ENCODE data around the gene KCNJ11. TPM values are rescaled to one million over a fixed set of nuclear protein-coding genes. Genes with fewer than 3 reads are reported as not detected.

Gene KCNJ11
- total and polyA plus RNA-seq, 5 experiments from 2014 or later, result 0.26 to 0.52 TPM; not detected in 3

GRCh38 chr11:17415523-17416104 lies 27.2 kb upstream of the KCNJ11 start:
- DNase-seq (no peak), ATAC-seq (no peak)
- Mint-ChIP-seq H3K36me3 (no peaks in the 10 kb centered on the region), H3K9me3 (no peaks in the 10 kb centered on the region), H3K27me3 (peaks cover 23 to 46% (median 37%) of the 10 kb centered on the region in 5 donors), H3K27ac (no peak overlapping the region), H3K4me3 (no peak overlapping the region), H3K4me1 (peaks cover 0 to 6% (median 5%) of the 10 kb centered on the region in 4 donors)
- POLR2A ChIA-PET, result no interaction called here

- POLR2A ChIA-PET, result interaction anchor here (0.6 kb wide), 1 partner anchor 26 kb away, joined by 4 read pairs; no protein-coding TSS in a partner anchor
- Mint-ChIP-seq H3K4me3 (no peak overlapping the region), H3K27me3 (peaks cover 23 to 44% (median 36%) of the 10 kb centered on the region in 5 donors), H3K36me3 (no peaks in the 10 kb centered on the region), H3K27ac (no peak overlapping the region), H3K4me1 (peaks cover 0 to 6% (median 5%) of the 10 kb centered on the region in 4 donors), H3K9me3 (no peaks in the 10 kb centered on the region)
- ATAC-seq (no peak), DNase-seq (no peak)
These were observed 26.5 kb upstream of the KCNJ11 start for GRCh38 chr11:17414992-17415391.

GRCh38 chr11:17414317-17414737 lies 25.9 kb upstream of the KCNJ11 start:
- peaks cover 0 to 6% (median 5%) of the 10 kb centered on the region in 4 donors for H3K4me1 Mint-ChIP-seq
- H3K36me3 Mint-ChIP-seq, result no peaks in the 10 kb centered on the region
- DNase-seq (no peak), ATAC-seq (no peak)
- no peaks in the 10 kb centered on the region for H3K9me3 Mint-ChIP-seq
- peaks cover 18 to 37% (median 30%) of the 10 kb centered on the region in 5 donors for H3K27me3 Mint-ChIP-seq
- POLR2A ChIA-PET, result no interaction called here
- no peak overlapping the region for H3K27ac Mint-ChIP-seq
- H3K4me3 Mint-ChIP-seq, result peak overlapping the region in 1 of 10 donors; percentile 16

DNA sequence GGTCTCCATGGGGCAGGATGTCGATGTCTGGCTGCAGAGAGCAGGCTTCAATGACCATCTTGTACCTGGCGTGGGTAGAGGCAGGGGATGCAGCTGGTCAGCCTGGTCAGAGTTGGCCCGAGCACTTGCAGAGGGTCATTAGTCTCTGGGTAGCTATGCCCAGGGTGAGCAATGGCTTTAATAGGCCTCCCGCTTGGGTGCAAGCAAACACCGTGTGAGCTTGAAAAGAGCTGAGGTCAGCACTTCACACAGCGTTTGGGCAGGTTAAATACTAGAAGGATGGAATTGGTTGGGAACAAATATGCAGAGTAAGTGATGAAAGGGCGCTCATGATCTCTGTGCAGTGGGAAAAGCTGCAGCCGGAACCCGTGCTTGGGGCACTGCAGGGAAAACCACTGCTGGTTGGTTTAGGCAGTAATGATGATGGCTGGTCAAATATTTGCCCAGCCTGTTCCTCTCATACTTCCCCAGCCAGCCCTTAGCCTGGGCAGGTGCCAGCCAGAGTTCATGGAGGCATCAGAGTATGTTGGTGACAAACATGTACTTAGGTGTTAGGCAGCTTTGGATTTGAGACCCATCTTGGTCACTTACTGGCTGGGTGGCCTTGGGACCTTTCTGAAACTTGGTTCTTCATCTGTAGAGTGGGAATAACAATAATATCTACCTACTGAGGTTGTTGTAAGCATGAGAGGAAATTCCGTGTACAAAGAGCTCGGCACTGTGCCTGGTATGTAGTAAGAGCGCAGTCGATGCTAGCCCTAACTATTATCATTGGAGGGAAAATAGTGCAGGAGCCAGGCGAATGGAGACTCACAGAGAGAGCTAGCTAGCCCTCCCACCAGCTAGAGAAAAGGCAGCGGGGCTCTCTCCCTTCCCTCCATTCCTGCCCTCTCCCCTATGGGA lies 25.2 kb upstream of the KCNJ11 start:
- no peak overlapping the region for H3K4me3 Mint-ChIP-seq
- POLR2A ChIA-PET, result no interaction called here
- H3K27ac Mint-ChIP-seq, result no peak overlapping the region
- no peaks in the 10 kb centered on the region for H3K36me3 Mint-ChIP-seq
- ATAC-seq, result no peak
- H3K4me1 Mint-ChIP-seq, result peaks cover 0 to 6% (median 5%) of the 10 kb centered on the region in 4 donors
- DNase-seq, result no peak
- H3K27me3 Mint-ChIP-seq, result peaks cover 16 to 31% (median 25%) of the 10 kb centered on the region in 5 donors
- H3K9me3 Mint-ChIP-seq, result no peaks in the 10 kb centered on the region

- Mint-ChIP-seq H3K27ac (no peak overlapping the region), H3K27me3 (peaks cover 12 to 26% (median 22%) of the 10 kb centered on the region in 5 donors), H3K4me3 (no peak overlapping the region), H3K36me3 (no peaks in the 10 kb centered on the region), H3K9me3 (no peaks in the 10 kb centered on the region), H3K4me1 (peaks cover 0 to 6% (median 5%) of the 10 kb centered on the region in 4 donors)
- POLR2A ChIA-PET, result no interaction called here
- ATAC-seq (no peak), DNase-seq (no peak)
These were observed 24.2 kb upstream of the KCNJ11 start for GRCh38 chr11:17412488-17413180.

- no peaks in the 10 kb centered on the region for H3K36me3 Mint-ChIP-seq
- DNase-seq, result no peak
- H3K27me3 Mint-ChIP-seq, result peaks cover 8 to 17% (median 15%) of the 10 kb centered on the region in 5 donors
- POLR2A ChIA-PET, result no interaction called here
- no peak for ATAC-seq
- peaks cover 0 to 6% (median 5%) of the 10 kb centered on the region in 4 donors for H3K4me1 Mint-ChIP-seq
- peak overlapping the region in 1 of 10 donors; percentile 72 for H3K27ac Mint-ChIP-seq
- no peaks in the 10 kb centered on the region for H3K9me3 Mint-ChIP-seq
- H3K4me3 Mint-ChIP-seq, result no peak overlapping the region
These were observed 23.0 kb upstream of the KCNJ11 start for GRCh38 chr11:17411418-17411817.

DNA sequence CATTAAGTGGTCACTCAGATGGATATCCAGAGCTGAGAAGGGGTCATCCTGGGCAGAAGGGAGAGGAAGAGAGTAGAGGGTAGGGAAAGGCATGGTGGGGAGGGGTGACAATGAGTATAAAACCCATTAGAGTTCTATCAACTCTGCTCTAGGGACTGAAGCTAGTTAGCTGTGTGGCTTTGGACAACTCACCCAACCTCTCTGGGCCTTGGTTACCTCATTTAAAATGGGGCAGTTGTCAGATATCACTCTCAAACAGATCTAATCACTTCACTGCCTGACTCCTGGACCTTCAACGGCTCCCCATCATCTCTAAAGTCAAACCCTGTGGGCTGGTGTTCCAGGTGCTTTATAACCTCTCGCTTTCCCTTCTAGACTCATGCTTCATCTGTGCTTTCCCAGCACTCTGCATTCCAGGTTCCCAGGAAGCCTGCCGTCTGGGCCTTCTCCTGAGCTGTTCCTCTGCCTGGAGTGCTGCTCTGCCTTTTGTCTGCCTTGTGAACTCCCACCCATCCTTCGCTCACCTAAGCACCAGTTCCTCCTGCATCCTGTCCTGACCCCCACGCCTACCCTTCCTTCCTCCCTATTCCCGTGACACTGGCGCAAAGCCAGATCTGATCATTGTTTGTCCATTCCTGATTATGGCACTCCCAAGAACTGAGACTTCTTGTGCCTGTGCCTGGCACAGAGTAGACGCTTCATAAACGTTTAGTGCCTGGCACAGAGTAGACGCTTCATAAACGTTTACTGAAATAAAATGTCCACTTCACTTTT lies 22.3 kb upstream of the KCNJ11 start:
- Mint-ChIP-seq H3K4me1 (peaks cover 0 to 6% (median 5%) of the 10 kb centered on the region in 4 donors), H3K36me3 (no peaks in the 10 kb centered on the region), H3K27me3 (peaks cover 5 to 13% (median 11%) of the 10 kb centered on the region in 5 donors), H3K4me3 (no peak overlapping the region), H3K9me3 (no peaks in the 10 kb centered on the region), H3K27ac (no peak overlapping the region)
- POLR2A ChIA-PET, result no interaction called here
- ATAC-seq (no peak), DNase-seq (no peak)

GRCh38 chr11:17408641-17409040 lies 20.2 kb upstream of the KCNJ11 start:
- peak overlapping the region in 1 of 10 donors; percentile 20 for H3K27ac Mint-ChIP-seq
- ATAC-seq, result no peak
- DNase-seq, result no peak
- H3K4me1 Mint-ChIP-seq, result peaks cover 0 to 3% (median 0%) of the 10 kb centered on the region in 4 donors
- no peaks in the 10 kb centered on the region for H3K9me3 Mint-ChIP-seq
- H3K36me3 Mint-ChIP-seq, result no peaks in the 10 kb centered on the region
- POLR2A ChIA-PET, result interaction anchor here (0.6 kb wide), 2 partner anchors 191 to 259 kb away, joined by 3 to 4 read pairs; no protein-coding TSS in a partner anchor
- H3K27me3 Mint-ChIP-seq, result peaks cover 4 to 10% (median 7%) of the 10 kb centered on the region in 5 donors
- no peak overlapping the region for H3K4me3 Mint-ChIP-seq

DNA sequence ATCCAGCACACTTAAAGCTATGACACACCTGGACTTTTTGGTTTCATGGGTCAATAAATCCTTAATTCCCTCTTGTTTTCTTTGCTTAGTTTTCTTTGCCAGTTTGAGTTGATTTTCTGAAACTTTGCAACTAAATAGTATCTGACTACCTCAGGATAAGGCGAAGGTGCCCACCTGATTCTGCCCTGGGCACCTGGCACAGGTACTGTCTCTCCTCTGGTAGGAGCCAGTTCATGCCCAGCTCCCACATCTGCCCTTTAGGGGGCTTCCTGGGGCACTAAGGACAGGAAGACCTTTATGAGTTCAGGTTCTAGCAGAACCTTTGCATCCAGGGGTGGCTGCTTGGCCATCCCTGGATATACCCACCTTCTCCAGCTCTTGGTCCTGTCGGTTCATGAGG lies 19.6 kb upstream of the KCNJ11 start:
- no peak overlapping the region for H3K4me3 Mint-ChIP-seq
- ATAC-seq, result no peak
- peak overlapping the region in 1 of 10 donors; percentile 4 for H3K27ac Mint-ChIP-seq
- no peaks in the 10 kb centered on the region for H3K36me3 Mint-ChIP-seq
- H3K27me3 Mint-ChIP-seq, result peaks cover 0 to 9% (median under 1%) of the 10 kb centered on the region in 5 donors
- no peaks in the 10 kb centered on the region for H3K9me3 Mint-ChIP-seq
- DNase-seq, result no peak
- peaks cover 0 to 3% (median 0%) of the 10 kb centered on the region in 4 donors for H3K4me1 Mint-ChIP-seq
- POLR2A ChIA-PET, result interaction anchor here (0.6 kb wide), 1 partner anchor 258 kb away, joined by 4 read pairs; no protein-coding TSS in a partner anchor

GRCh38 chr11:17407575-17407974 lies 19.1 kb upstream of the KCNJ11 start:
- Mint-ChIP-seq H3K27me3 (peaks cover 0 to 6% (median 0%) of the 10 kb centered on the region in 5 donors), H3K4me3 (no peak overlapping the region), H3K36me3 (no peaks in the 10 kb centered on the region), H3K9me3 (no peaks in the 10 kb centered on the region), H3K27ac (peak overlapping the region in 1 of 10 donors; percentile 31), H3K4me1 (peaks cover 0 to 3% (median 0%) of the 10 kb centered on the region in 4 donors)
- no peak for DNase-seq
- ATAC-seq, result no peak
- POLR2A ChIA-PET, result no interaction called here

DNA sequence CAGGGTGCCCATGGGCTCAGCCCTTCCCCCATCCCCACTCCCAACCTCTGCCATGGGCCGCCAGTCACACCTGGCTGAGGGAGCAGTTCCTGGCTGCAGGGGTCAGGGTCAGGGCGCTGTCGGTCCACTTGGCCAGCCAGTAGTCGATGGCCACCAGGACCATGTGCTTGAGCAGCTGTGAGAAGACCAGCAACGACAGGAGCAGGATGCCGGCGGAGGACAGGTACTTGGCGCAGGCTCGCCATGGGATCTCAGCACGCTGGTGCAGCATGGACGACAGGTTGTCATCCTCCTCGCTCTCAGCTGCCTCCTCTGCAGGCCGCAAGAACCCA lies 18.3 kb upstream of the KCNJ11 start:
- H3K36me3 Mint-ChIP-seq, result no peaks in the 10 kb centered on the region
- POLR2A ChIA-PET, result no interaction called here
- DNase-seq (no peak), ATAC-seq (no peak)
- H3K9me3 Mint-ChIP-seq, result no peaks in the 10 kb centered on the region
- no peak overlapping the region for H3K4me3 Mint-ChIP-seq
- no peak overlapping the region for H3K27ac Mint-ChIP-seq
- H3K27me3 Mint-ChIP-seq, result peaks cover 0 to 5% (median 0%) of the 10 kb centered on the region in 5 donors
- H3K4me1 Mint-ChIP-seq, result peaks cover 0 to 3% (median 0%) of the 10 kb centered on the region in 4 donors
